H1 (cell line): ENCODE results near the gene CDC42SE2. TPM values are rescaled to one million over a fixed set of nuclear protein-coding genes. Genes with fewer than 3 reads are reported as not detected.

ENCODE experiments used
- CTCF ChIA-PET: fragments of 300-600 bp; sonication (Branson Sonifier 250); formaldehyde crosslinking; loops from one replicate; lab custom pipeline; 2021; ENCODE audit not compliant: partially characterized antibody; lab: Charles Lee
- POLR2A ChIA-PET: fragments of 300-600 bp; sonication (Branson Sonifier 250); formaldehyde crosslinking; loops from one replicate; lab custom pipeline; 2021; ENCODE audit warnings: inconsistent platforms; ENCODE audit not compliant: partially characterized antibody; lab: Charles Lee
- DNase-seq, 2 experiments: peaks; one replicate each; pipeline versions ENCODE4 v3.0.0 to v3.0.0-alpha.2; 2010 to 2022; ENCODE audit warnings: low spot score in 2 of 2, low read depth in 1 of 2, mixed read lengths in 1 of 2
- FAIRE-seq: peaks from 2 replicates; lab custom pipeline; 2011; peaks lifted over from hg19 to GRCh38; lab: Jason Lieb, UNC
- H2AFZ ChIP-seq: 2 replicates; pipeline ENCODE4 v1.8.1; 2012; ENCODE audit warnings: low read length, inconsistent platforms
- H2AK5ac ChIP-seq: 2 replicates; pipeline ENCODE4 v1.6.1; 2013; ENCODE audit warnings: low read depth, low read length
- H2BK120ac ChIP-seq: replicated peaks from 2 replicates; pipeline ENCODE3; 2013; ENCODE audit warnings: low read depth, low read length, inconsistent platforms
- H2BK12ac ChIP-seq: 2 replicates; pipeline ENCODE4 v1.6.1; 2013; ENCODE audit warnings: low read depth, low read length
- H2BK15ac ChIP-seq: 2 replicates; pipeline ENCODE4 v1.6.1; 2013; ENCODE audit warnings: low read length
- H2BK20ac ChIP-seq: 2 replicates; pipeline ENCODE4 v1.6.1; 2013; ENCODE audit warnings: low read length
- H2BK5ac ChIP-seq: 2 replicates; pipeline ENCODE4 v1.6.1; 2013; ENCODE audit warnings: low read depth, low read length
- H3K14ac ChIP-seq: 2 replicates; pipeline ENCODE4 v1.6.1; 2013; ENCODE audit warnings: inconsistent platforms; ENCODE audit not compliant: insufficient read length
- H3K18ac ChIP-seq: 2 replicates; pipeline ENCODE4 v1.6.1; 2013; ENCODE audit warnings: low read length; ENCODE audit errors: extremely low read depth
- H3K23ac ChIP-seq: 2 replicates; pipeline ENCODE4 v1.6.1; 2013; ENCODE audit warnings: inconsistent platforms; ENCODE audit not compliant: insufficient read length
- H3K23me2 ChIP-seq: 2 replicates; pipeline ENCODE4 v1.6.1; 2013; ENCODE audit warnings: low read depth, low read length
- H3K27ac ChIP-seq: 2 replicates; pipeline ENCODE4 v1.6.1; 2011; ENCODE audit warnings: low read depth, low read length, inconsistent platforms
- H3K27me3 ChIP-seq, 4 experiments: replicated peaks in 1 of 4; 1 replicate in 1 of 4; 2 replicates in 3 of 4; pipeline versions ENCODE4 v1.6.1 to v1.8.1; 2011 to 2013; ENCODE audit warnings: low read length in 3 of 4, mild to moderate bottlenecking in 3 of 4, inconsistent platforms in 2 of 4, mixed read lengths in 2 of 4, moderate library complexity in 1 of 4; ENCODE audit not compliant: control insufficient read depth in 3 of 4, insufficient read depth in 3 of 4; ENCODE audit errors: extremely low read depth in 1 of 4
- H3K36me3 ChIP-seq, 4 experiments: 2 replicates each; pipeline versions ENCODE4 v1.6.1 to v1.8.1; 2011 to 2013; ENCODE audit warnings: mild to moderate bottlenecking in 4 of 4, low read length in 3 of 4, moderate library complexity in 2 of 4, control low read depth in 1 of 4, inconsistent platforms in 1 of 4; ENCODE audit not compliant: insufficient read depth in 4 of 4, control insufficient read depth in 2 of 4
- H3K4ac ChIP-seq: replicated peaks from 2 replicates; pipeline ENCODE3; 2013; ENCODE audit warnings: low read length, low read depth, mixed read lengths, inconsistent platforms; ENCODE audit not compliant: insufficient read length
- H3K4me1 ChIP-seq, 4 experiments: replicated peaks in 1 of 4; 1 replicate in 1 of 4; 2 replicates in 3 of 4; pipeline versions ENCODE4 v1.6.1 to v1.8.1; 2011 to 2013; ENCODE audit warnings: low read length in 3 of 4, inconsistent platforms in 2 of 4, mixed read lengths in 1 of 4; ENCODE audit not compliant: insufficient read depth in 4 of 4, control insufficient read depth in 3 of 4
- H3K4me2 ChIP-seq, 2 experiments: 2 replicates each; pipeline versions ENCODE4 v1.6.1 to v1.8.1; 2011 to 2013; ENCODE audit warnings: low read depth in 2 of 2, low read length in 2 of 2, control low read depth in 1 of 2, inconsistent platforms in 1 of 2, mild to moderate bottlenecking in 1 of 2; ENCODE audit not compliant: insufficient read depth in 1 of 2
- H3K4me3 ChIP-seq, 4 experiments: fragments of 200-600, 300-600 bp in 1 of 4; sonication (generic), shearing (Covaris generic), sonication (Bioruptor Twin) in 1 of 4; 2 replicates each; pipeline versions ENCODE4 v1.5.1 to v1.8.1; 2011 to 2016; ENCODE audit warnings: low read length in 4 of 4, low read depth in 3 of 4, control low read depth in 2 of 4, inconsistent platforms in 2 of 4, mild to moderate bottlenecking in 2 of 4, mixed read lengths in 1 of 4, moderate library complexity in 1 of 4; ENCODE audit not compliant: insufficient read depth in 2 of 4; ENCODE audit errors: extremely low read depth in 1 of 4
- H3K56ac ChIP-seq: replicated peaks from 2 replicates; pipeline ENCODE3; 2013; ENCODE audit warnings: low read depth, mild to moderate bottlenecking, mixed read lengths, low read length, inconsistent platforms; ENCODE audit not compliant: insufficient read length
- H3K79me1 ChIP-seq: 2 replicates; pipeline ENCODE4 v1.6.1; 2013; ENCODE audit warnings: low read depth, low read length, control low read depth
- H3K79me2 ChIP-seq, 2 experiments: 2 replicates each; pipeline versions ENCODE4 v1.6.1 to v1.8.1; 2012 to 2013; ENCODE audit warnings: low read length in 2 of 2, mild to moderate bottlenecking in 2 of 2, inconsistent platforms in 1 of 2; ENCODE audit not compliant: insufficient read depth in 2 of 2, control insufficient read depth in 1 of 2
- H3K9ac ChIP-seq, 4 experiments: replicated peaks in 1 of 4; 1 replicate in 1 of 4; 2 replicates in 3 of 4; pipeline versions ENCODE4 v1.6.1 to v1.8.1; 2011 to 2013; ENCODE audit warnings: low read depth in 3 of 4, low read length in 3 of 4, control low read depth in 2 of 4, mild to moderate bottlenecking in 2 of 4, moderate library complexity in 2 of 4, inconsistent platforms in 1 of 4; ENCODE audit errors: extremely low read depth in 1 of 4
- H3K9me3 ChIP-seq, 2 experiments: 2 replicates each; pipeline versions ENCODE4 v1.6.1 to v1.8.1; 2012 to 2013; ENCODE audit warnings: mild to moderate bottlenecking in 2 of 2, moderate library complexity in 2 of 2, control low read depth in 1 of 2, inconsistent platforms in 1 of 2, low read depth in 1 of 2, low read length in 1 of 2, mixed read lengths in 1 of 2; ENCODE audit not compliant: insufficient read depth in 2 of 2
- H4K20me1 ChIP-seq, 2 experiments: replicated peaks in 1 of 2; 2 replicates each; pipeline versions ENCODE3 to v1.8.1; 2011 to 2013; ENCODE audit warnings: inconsistent platforms in 2 of 2, low read length in 2 of 2, mild to moderate bottlenecking in 1 of 2; ENCODE audit not compliant: insufficient read depth in 2 of 2, control insufficient read depth in 1 of 2
- H4K5ac ChIP-seq: 2 replicates; pipeline ENCODE4 v1.6.1; 2013; ENCODE audit warnings: low read length, low read depth, mixed read lengths, inconsistent platforms; ENCODE audit not compliant: insufficient read length
- H4K8ac ChIP-seq: 2 replicates; pipeline ENCODE4 v1.8.0; 2013; ENCODE audit warnings: mild to moderate bottlenecking, moderate library complexity, low read length, inconsistent platforms; ENCODE audit not compliant: insufficient read depth; ENCODE audit errors: extremely low read depth
- H4K91ac ChIP-seq: replicated peaks from 2 replicates; pipeline ENCODE3; 2013; ENCODE audit warnings: low read length, mixed read lengths, inconsistent platforms; ENCODE audit not compliant: insufficient read length
- CREB1 ChIP-seq: IDR thresholded peaks from 2 replicates; pipeline ENCODE4 v1.6.1; 2012; ENCODE audit warnings: inconsistent platforms
- SIN3A ChIP-seq, 2 experiments: IDR thresholded peaks in 1 of 2; conservative IDR thresholded peaks in 1 of 2; 2 replicates each; pipeline ENCODE4 v1.6.1; 2011 to 2012; ENCODE audit warnings: low read length in 2 of 2, improper control_type of control experiment in 1 of 2, low read depth in 1 of 2, mild to moderate bottlenecking in 1 of 2
- WGBS, 2 experiments: shearing (Covaris generic) in 1 of 2; methylation state at CpG; one replicate each; pipeline versions ENCODE4 v1.1.6 to v1.1.7; 2013 to 2015; ENCODE audit warnings: low lambda C conversion rate in 2 of 2, mixed read lengths in 2 of 2, inconsistent platforms in 1 of 2, low coverage in 1 of 2, missing lambda C conversion rate in 1 of 2; ENCODE audit not compliant: insufficient replicate concordance in 2 of 2, insufficient coverage in 1 of 2, insufficient read length in 1 of 2; ENCODE audit errors: extremely low coverage in 1 of 2, missing lambda C conversion rate in 1 of 2; 5-methylcytosine and 5-hydroxymethylcytosine counted together
- polyA plus RNA-seq, 7 experiments: library from polyadenylated mRNA; depleted of rRNA in 3 of 7; stranded (reverse) in 5 of 7; unstranded in 2 of 7; fragments of >200 nt in 5 of 7; fragments of 200-250 nt in 2 of 7; gene quantifications; 1 replicate in 5 of 7; 2 replicates in 1 of 7; 4 replicates in 1 of 7; pipeline versions ENCODE4 v1.2.1 to v1.2.3, GENCODE V29; 2011 to 2013; ENCODE audit warnings: missing spikeins in 2 of 7, mixed read lengths in 2 of 7
- total RNA-seq: library from RNA; stranded (reverse); fragmentation: NEBNext Ultra II Directional; extraction: Animal tissue kit (Norgen Biotek cat#: 25700); gene quantifications from 2 replicates; pipeline ENCODE4 v1.2.1, GENCODE V29; 2021

The CDC42SE2 gene
- total and polyA plus RNA-seq, 2 of the 8 experiments (the other 6 are each of a cell fraction or from before 2014, with no cell fraction given): 16.7 to 30.8 TPM

DNA sequence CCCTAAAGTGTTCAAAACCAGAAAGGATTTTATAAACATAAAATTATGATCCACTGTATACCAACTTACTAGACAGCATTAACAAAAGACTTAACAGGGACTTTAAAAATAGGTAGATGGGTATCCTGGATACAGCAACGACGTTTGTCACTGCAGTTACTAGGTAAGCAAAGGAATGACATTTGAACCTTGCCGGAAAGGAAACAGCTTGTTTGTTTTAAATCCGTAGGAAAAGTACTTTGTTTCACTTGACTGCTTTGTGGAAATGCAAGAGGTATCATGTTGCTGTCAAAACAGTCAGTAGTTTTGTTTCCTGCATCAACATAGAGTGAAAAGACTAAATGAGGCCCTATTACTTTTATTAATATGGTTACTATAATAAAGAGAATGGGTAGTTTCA is 122.9 kb downstream of the CDC42SE2 start:
- 82% methylated on average over 4 of the region's 4 CpGs; no CpG with 5 or more reads in 1 of the 2 experiments for WGBS, 2 experiments
- Histone ChIP-seq H4K91ac (no peak overlapping the region), H4K5ac (no peak overlapping the region), H2AFZ (no peak overlapping the region), H3K79me1 (no peaks in the 10 kb centered on the region), H3K4me1 (peaks cover 0 to 4% (median 0%) of the 10 kb centered on the region in 4 experiments; a peak in 1 of 7 replicates), H3K4ac (no peak overlapping the region), H3K4me2 (no peak overlapping the region), H3K9me3 (no peaks in the 10 kb centered on the region), H3K27me3 (no peaks in the 10 kb centered on the region), H3K36me3 (peaks cover 0 to 2% (median 0%) of the 10 kb centered on the region in 4 experiments; a peak in 1 of 8 replicates), H2BK12ac (no peak overlapping the region), H3K14ac (no peak overlapping the region), H2BK20ac (no peak overlapping the region), H3K56ac (no peak overlapping the region), H3K4me3 (no peak overlapping the region), H3K9ac (no peak overlapping the region), H3K79me2 (no peaks in the 10 kb centered on the region), H2AK5ac (no peak overlapping the region), H2BK15ac (no peak overlapping the region), H4K8ac (no peak overlapping the region), H4K20me1 (peaks cover 0 to 3% of the 10 kb centered on the region in 2 experiments), H2BK5ac (no peak overlapping the region), H3K18ac (no peak overlapping the region), H3K23ac (no peak overlapping the region), H2BK120ac (no peak overlapping the region), H3K23me2 (no peaks in the 10 kb centered on the region), H3K27ac (no peak overlapping the region)
- no peak for TF ChIP-seq SIN3A (conservative IDR thresholded peaks at IDR 0.05 in 1 of 2, IDR thresholded peaks at IDR 0.05 in 1 of 2; ENCODE audit: low read depth in 1 of 2, low read length in 2 of 2)
- no peak for TF ChIP-seq CREB1
- CTCF ChIA-PET: interaction anchor here (1.6 kb wide), 1 partner anchor 27 kb away, joined by 4 read pairs; no protein-coding TSS in a partner anchor
- no peak for DNase-seq
- POLR2A ChIA-PET: interaction anchor here (0.9 kb wide), 1 partner anchor 123 kb away, joined by 3 read pairs; the partner anchor contains the start of gene CDC42SE2
- FAIRE-seq: no peak
